Activated T-helper 2 cell treated with anti-CD3 and anti-CD28 coated beads, Interferon-gamma antibody, Interleukin-2, Interleukin-4, amounts not matched to agents 10 μg/mL and 5 μg/mL and 100 μg/mL, durations not matched to agents 14 hours and 24 hours and 36 hours (primary cell): Measurements from ENCODE around the gene MB21D2. TPM values are rescaled to one million over a fixed set of nuclear protein-coding genes. Genes with fewer than 3 reads are reported as not detected.
"Not testable (repeated sequence)": the region's sequence is repeated elsewhere in the genome, so short reads cannot be mapped to it uniquely, and the experiment has no call there.

Experiments used
- DNase-seq: peaks from one replicate; pipeline ENCODE4 v3.0.0; 2021; ENCODE audit warnings: low spot score
- H3K27ac Mint-ChIP-seq: one replicate; pipeline ENCODE4 v1.8.0; 2021; ENCODE audit warnings: mixed read lengths
- H3K27me3 Mint-ChIP-seq: one replicate; pipeline ENCODE4 v1.8.0; 2021; ENCODE audit warnings: low read depth, mixed read lengths
- H3K36me3 Mint-ChIP-seq: one replicate; pipeline ENCODE4 v1.8.0; 2021; ENCODE audit warnings: low read depth, mixed read lengths
- H3K4me1 Mint-ChIP-seq: one replicate; pipeline ENCODE4 v1.8.0; 2021; ENCODE audit warnings: low read depth, mixed read lengths
- H3K4me3 Mint-ChIP-seq: one replicate; pipeline ENCODE4 v1.8.0; 2021; ENCODE audit warnings: low read depth, mild to moderate bottlenecking, moderate library complexity, mixed read lengths
- H3K9me3 Mint-ChIP-seq: one replicate; pipeline ENCODE4 v1.8.0; 2021; ENCODE audit warnings: mixed read lengths
- intact Hi-C: fragments of 100-400 bp; cut with micrococcal nuclease; formaldehyde crosslinking; loops from one replicate; pipeline ENCODE4 v1.15.1; 2023
- total RNA-seq: library from RNA; stranded (reverse); gene quantifications from 2 replicates; pipeline ENCODE4 v1.2.3, GENCODE V29; 2022

The MB21D2 gene
- total RNA-seq, 1 donor from 2014 or later, result 17.7 TPM

DNA sequence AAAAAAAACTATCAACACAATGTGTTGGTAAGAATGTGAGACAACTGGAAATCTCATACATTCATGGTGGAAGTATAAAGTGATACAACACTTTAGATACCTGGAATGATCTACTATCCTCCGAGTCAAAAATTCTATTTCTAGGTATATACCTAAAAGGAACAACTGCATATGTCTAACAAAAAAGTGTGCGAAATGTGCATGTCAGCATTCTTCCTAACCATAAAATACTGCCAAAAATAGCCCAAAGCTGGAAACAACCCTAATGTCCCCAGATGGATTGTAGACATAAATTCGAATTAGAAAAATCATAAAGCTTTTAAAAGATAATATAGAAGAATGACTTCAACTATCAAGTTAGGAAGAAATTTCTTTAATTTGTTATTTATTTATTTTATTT is 139.1 kb downstream of the MB21D2 start:
- intact Hi-C loops, result no loop called here

DNA sequence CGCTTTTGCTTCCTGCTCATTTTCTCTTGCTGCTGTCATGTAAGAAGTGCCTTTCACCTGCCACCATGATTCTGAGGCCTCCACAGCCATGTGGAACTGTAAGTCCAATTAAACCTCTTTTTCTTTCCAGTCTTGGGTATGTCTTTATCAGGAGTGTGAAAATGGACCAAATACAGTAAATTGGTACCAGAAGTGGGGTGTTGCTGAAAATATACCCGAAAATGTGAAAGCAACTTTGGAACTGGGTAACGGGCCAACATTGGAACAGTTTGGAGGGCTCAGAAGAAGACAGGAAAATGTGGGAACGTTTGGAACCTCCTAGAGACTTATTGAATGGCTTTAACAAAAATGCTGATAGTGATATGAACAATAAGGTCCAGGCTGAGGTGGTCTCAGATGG is 143.3 kb downstream of the MB21D2 start:
- intact Hi-C loops, DNase-seq, H3K27ac Mint-ChIP-seq, H3K36me3 Mint-ChIP-seq, H3K27me3 Mint-ChIP-seq, H3K4me1 Mint-ChIP-seq, H3K4me3 Mint-ChIP-seq: not testable (repeated sequence)
- H3K9me3 Mint-ChIP-seq, result peaks cover 21% of the 10 kb centered on the region

More for the DNA sequence above, 139.1 kb downstream of the MB21D2 start:
- H3K4me1 Mint-ChIP-seq, result no peaks in the 10 kb centered on the region
- no peaks in the 10 kb centered on the region for H3K27me3 Mint-ChIP-seq
- no peaks in the 10 kb centered on the region for H3K36me3 Mint-ChIP-seq
- H3K4me3 Mint-ChIP-seq, result no peak overlapping the region
- no peak for DNase-seq
- H3K9me3 Mint-ChIP-seq, result peaks cover 21% of the 10 kb centered on the region
- H3K27ac Mint-ChIP-seq, result no peak overlapping the region

DNA sequence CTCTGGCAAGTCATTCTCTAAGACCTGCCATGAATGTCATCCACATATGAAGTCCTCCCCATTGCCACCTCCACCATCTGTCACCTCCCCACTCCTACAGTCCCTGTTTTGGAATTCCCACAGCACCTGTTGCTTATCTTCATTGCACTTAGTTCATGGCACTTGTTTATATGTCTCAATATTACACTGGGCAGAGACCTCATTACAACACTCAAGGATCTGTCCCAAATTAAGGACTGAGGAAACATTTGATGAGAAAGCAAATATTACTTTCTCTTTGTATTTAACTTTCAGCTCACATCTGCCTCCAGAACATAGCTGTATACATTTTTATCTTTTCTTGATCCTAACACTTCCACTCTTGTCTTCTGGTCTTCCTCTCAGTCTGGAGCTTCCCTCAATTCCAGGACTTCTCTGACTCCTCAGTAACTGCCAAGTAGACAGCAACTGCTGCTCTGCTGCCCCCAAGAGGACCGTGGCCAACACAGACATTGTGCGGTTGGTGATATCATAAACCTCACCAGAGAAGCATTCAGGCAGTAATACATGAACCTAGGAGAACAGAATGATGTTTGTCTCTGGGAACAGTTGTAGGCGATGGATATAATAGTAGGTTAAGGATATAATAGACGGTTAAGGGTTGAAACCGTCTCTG is 145.3 kb downstream of the MB21D2 start:
- no peak overlapping the region for H3K27ac Mint-ChIP-seq
- H3K4me3 Mint-ChIP-seq, result no peak overlapping the region
- DNase-seq, result no peak
- H3K27me3 Mint-ChIP-seq, result no peaks in the 10 kb centered on the region
- intact Hi-C loops, result no loop called here
- H3K9me3 Mint-ChIP-seq, result peaks cover 21% of the 10 kb centered on the region
- H3K36me3 Mint-ChIP-seq, result no peaks in the 10 kb centered on the region
- H3K4me1 Mint-ChIP-seq, result no peaks in the 10 kb centered on the region

DNA sequence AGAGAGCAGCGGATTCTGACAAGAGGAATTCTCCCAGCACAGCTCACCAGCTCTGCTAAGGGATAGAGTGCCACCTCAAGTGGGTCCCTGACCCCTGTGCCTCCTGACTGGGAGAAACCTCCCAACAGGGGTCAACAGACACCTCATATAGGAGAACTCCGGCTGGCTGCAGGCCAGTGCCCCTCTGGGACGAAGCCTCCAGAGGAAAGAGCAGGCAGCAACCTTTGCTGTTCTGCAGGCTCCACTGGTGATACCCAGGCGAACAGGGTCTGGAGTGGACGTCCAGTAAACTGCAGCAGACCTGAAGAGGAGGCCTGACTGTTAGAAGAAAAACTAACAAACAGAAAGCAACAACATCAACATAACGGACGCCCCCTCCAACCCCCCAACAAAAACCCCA is 159.0 kb downstream of the MB21D2 start:
- no peak overlapping the region for H3K27ac Mint-ChIP-seq
- H3K27me3 Mint-ChIP-seq, result no peaks in the 10 kb centered on the region
- H3K36me3 Mint-ChIP-seq, result no peaks in the 10 kb centered on the region
- DNase-seq, result no peak
- H3K9me3 Mint-ChIP-seq, result no peaks in the 10 kb centered on the region
- H3K4me3 Mint-ChIP-seq, result no peak overlapping the region
- no peaks in the 10 kb centered on the region for H3K4me1 Mint-ChIP-seq
- intact Hi-C loops, result no loop called here

DNA sequence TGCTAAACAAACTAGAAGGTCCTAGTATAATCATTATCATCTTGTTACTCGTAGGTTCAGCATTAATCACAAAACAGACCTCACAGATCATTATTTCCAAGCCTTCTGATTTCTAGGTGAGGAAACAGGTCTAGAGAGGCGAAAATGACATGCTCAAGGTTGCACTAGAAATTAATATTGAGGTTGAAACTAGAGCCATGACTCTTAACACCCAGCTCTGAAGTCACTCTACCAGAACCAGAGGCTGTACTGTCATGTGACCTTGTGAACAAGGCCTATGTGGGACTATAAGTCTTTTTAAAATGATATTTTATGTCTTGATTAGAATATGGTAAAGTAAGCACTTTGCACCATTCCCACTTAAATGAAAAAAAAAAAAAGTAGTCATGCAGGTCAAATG is 166.5 kb downstream of the MB21D2 start:
- Mint-ChIP-seq H3K27ac (no peak overlapping the region), H3K27me3 (no peaks in the 10 kb centered on the region), H3K36me3 (no peaks in the 10 kb centered on the region), H3K4me3 (no peak overlapping the region), H3K4me1 (no peaks in the 10 kb centered on the region), H3K9me3 (no peaks in the 10 kb centered on the region)
- no peak for DNase-seq
- intact Hi-C loops, result no loop called here

DNA sequence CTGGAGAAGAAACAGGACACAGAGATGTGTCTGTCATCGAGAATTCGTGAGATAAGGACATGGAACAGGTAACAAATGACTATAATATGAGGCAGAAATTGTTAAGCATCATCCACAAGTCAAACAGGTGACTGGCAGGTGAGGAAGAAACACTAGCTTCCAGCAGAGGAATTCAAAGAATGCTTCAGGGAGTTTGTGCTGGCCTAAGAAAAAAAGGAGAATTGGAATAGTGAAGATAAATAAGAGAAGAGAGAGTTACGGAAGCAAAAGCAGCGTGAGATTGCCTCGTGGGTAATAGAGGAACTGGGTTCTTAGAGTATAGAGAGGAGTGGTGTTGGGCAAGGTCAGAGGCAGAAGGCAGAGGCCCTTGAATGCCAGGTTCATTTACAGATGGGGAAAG is 167.5 kb downstream of the MB21D2 start:
- H3K9me3 Mint-ChIP-seq, result no peaks in the 10 kb centered on the region
- intact Hi-C loops, result no loop called here
- DNase-seq, result no peak
- no peak overlapping the region for H3K27ac Mint-ChIP-seq
- H3K4me1 Mint-ChIP-seq, result no peaks in the 10 kb centered on the region
- no peak overlapping the region for H3K4me3 Mint-ChIP-seq
- H3K27me3 Mint-ChIP-seq, result no peaks in the 10 kb centered on the region
- no peaks in the 10 kb centered on the region for H3K36me3 Mint-ChIP-seq

DNA sequence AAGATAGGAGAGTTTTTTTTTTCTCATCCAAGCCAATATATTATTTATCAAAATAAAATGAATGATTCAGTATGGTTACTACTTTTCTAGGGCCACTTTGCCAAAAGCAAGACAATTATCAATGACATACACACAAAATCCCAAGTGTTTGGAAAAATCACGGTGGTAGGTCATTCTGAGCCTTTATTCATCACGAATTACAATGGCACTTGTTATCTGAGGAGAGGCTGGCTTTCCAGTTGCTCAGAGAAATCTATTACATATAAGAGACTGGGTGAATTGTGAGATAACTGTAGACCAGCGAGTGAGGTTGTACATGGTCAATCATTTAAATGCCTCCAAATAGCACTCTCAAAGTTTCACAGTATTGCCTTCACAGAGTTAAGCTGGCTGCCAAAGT is 169.9 kb downstream of the MB21D2 start:
- no peaks in the 10 kb centered on the region for H3K27me3 Mint-ChIP-seq
- no peaks in the 10 kb centered on the region for H3K9me3 Mint-ChIP-seq
- no peak overlapping the region for H3K4me3 Mint-ChIP-seq
- no peak for DNase-seq
- H3K36me3 Mint-ChIP-seq, result no peaks in the 10 kb centered on the region
- H3K27ac Mint-ChIP-seq, result no peak overlapping the region
- H3K4me1 Mint-ChIP-seq, result no peaks in the 10 kb centered on the region
- intact Hi-C loops, result no loop called here

DNA sequence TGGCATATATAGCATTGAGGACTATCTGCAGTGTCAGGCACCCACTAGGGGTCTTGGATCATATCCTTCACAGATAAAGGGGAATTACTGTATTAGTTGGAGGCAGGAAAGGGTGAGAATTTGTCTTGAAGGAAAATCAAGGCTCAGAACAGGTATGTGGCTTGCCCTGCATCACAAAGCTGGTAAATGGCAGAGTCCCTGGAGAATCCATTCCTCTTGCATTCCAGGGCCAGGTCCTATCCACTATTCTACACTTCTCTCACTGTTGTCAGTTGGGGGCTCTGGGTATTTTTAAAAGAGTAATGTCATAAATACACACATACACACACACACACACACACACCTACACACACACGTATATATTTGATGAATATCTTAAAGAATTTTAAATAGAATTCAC is 170.5 kb downstream of the MB21D2 start:
- Mint-ChIP-seq H3K36me3 (no peaks in the 10 kb centered on the region), H3K27me3 (no peaks in the 10 kb centered on the region), H3K4me1 (no peaks in the 10 kb centered on the region), H3K4me3 (no peak overlapping the region), H3K9me3 (no peaks in the 10 kb centered on the region), H3K27ac (no peak overlapping the region)
- DNase-seq, result no peak
- intact Hi-C loops, result no loop called here

Other genes with a start within 250 kb of the MB21D2 start
- not detected in 2 replicates for gene FGF12, start 190.3 kb downstream of the MB21D2 start, total RNA-seq